Stimulated activated CD8-positive, alpha-beta memory T cell treated with anti-CD3 and anti-CD28 coated beads, Interleukin-4, amount 100 ng/mL, for 24 hours (primary cell): Measurements from ENCODE around the gene DNAH10.
"Not testable (repeated sequence)": the region's sequence is repeated elsewhere in the genome, so short reads cannot be mapped to it uniquely, and the experiment has no call there.

Source experiments
- DNase-seq: peaks from one replicate; pipeline ENCODE4 v3.0.0-alpha.2; 2020; ENCODE audit warnings: low read depth

Gene DNAH10

DNA sequence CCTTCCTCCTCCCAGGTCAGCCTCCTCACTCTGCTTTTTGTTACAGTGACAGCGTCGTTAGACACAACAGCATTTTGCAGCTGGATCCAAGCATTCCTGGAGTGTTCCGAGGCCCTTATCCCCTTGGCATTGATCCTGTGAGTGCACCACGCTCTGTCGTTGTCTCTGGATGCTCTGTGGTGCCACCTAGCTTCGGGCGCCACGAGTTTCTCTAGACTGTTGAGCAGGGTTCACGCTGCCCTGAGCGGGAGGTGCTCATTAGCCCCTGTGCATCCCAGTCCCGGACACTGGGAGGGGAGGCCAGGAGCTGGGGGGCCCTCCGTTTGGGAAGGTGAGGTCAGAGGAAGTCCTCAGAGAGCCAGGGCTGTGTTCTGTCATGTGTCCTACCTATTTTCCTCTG, 17.3 kb upstream of the DNAH10 start:
- no peak for DNase-seq

DNA sequence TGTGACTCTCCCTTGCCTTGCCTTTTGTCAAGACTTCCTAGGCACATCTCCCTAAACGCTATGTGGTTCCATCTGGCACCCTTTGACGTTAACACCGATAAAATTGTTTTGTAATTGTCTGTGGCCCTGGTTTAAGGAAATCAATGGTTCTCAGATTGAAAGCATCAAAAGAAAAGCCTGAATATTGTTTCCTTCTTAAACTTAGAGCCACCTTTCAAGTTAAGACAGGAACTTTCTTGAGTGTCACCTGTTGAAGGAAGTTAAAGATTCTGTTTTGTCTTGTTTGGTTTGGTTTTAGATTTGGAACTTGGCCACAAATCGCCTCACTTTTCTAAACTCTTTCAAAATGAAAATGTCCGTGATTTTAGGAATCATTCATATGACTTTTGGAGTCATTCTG, 14.8 kb upstream of the DNAH10 start:
- DNase-seq = no peak

DNA sequence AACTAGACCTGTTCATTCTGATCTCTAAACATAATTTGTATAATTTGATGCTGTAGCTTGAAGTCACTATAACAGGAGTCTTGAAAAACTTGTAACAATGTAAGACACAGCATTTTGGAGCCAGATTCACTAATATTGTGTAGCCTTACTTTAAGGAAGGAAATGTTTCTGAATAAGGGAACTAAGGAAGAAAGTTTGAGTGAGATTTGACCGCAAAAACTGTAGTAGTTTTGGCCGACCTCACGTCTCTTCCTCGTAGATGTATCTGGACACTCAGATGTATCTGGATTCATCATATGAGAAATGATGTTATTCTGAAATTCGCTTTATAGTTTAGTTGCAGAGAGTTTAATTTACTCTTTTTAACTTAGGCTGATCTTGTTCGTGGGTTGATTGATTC, 13.9 kb upstream of the DNAH10 start:
- no peak for DNase-seq

DNA sequence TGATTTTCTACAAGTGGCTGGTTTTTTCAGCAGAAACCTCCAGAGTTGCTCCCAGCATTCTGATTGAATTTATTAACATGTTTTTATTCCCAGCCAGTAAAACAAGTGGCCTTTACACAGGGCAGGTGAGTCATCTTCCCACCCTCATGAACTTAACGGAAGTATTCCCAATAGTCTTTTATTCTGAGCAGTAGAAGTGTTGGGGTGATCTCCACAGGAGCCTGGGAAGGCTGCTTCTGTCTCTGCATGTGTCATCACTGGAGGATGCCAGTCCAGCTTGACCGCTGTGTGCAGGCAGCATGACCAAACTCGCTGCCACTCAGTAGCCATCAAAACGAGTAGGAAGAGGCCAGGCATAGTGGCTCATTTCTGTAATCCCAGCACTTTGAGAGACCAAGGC, 13.4 kb upstream of the DNAH10 start:
- no peak for DNase-seq

DNA sequence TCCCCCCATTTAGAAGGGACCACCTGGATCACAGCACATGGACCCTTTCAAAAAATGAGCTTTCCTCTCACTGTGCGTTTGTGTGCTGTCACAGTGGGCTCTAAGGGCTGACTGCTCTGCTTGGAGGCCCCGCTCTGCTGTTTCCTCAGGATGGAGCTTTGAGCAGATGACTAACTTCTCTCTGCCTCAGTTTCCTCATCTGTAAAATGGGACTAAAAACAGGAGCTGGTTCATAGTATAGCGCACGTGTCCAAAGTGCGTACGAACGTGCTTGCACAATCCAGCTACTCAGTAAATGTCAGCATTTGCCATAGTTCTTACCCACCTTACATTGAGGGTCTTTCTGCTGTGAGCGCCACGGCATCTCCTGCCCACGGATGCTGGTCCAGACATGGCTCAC, 12.7 kb upstream of the DNAH10 start:
- DNase-seq = no peak

DNA sequence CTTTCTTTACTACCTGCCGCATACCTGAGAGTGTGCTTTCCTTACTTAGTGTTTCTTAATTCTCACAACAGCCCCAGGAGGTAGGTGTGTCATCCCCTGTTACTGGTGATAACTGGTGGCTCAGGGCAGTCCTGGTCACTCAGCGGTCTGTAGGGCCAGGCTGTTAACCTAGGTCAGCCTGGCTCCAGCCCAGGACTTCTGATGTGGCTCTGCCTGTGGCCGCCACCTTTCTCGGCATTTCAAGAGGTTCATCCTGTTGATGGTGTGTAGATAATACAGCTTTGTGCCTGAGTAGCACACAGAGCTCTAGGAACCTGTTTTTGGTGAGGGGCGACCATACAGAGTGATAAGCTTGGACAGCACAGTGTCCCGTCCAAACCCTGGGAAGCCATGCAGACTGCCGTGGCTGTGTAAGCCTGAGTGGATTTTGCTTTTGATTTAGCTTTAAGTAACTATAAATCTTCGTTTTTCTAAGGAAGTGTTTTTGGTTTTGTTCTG, 11.9 kb upstream of the DNAH10 start:
- no peak for DNase-seq

DNA sequence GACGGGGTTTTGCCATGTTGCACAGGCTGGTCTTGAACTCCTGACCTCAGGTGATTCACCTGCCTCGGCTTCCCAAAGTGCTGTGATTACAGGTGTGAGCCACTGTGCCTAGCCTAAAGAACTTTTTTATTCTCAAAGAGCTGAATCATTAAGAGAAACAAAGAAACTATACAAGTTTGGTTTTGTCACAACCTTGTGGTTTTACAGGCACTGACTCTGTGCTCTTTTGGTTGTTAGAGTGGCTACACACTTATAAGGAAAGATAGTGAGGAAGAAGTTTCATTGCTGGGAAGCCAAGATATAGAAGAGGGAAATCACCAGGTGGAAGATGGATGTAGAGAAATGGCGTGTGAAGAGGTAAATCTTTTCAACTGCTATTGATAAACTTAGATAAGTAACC, 10.1 kb upstream of the DNAH10 start:
- no peak for DNase-seq

DNA sequence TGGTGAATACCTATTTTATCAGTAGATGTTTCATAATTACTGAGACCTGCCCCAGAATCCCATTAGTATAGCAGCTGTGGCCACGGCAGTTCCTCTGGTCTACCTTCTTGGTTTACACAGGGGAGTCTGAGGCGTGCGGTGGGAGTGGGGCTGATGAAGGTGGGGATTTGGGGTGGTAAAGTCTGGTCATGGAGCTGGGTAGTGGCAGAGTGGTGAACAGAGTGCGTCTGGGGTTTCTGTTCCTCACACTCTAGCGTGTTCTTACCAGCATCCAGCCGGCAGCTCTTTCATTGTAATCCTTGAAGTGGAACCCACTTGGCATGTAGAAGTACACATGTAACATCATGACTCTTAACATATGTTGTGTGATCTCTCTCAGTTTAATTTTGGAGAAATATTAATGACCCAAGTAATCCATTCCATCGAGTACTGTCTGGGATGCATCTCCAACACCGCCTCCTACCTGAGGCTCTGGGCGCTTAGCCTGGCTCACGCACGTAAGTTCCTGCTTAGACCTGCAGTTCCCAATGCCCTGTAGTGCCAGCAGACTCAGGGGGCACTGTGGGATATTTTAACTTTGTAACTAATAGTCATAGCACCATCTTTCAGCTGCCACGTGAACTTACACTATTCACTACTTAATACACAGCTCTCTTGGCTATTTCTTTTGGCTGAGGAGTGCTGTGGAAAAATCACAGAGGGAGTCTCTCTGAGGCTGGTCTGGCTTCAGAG, 7.9 kb upstream of the DNAH10 start:
- DNase-seq = no peak

DNA sequence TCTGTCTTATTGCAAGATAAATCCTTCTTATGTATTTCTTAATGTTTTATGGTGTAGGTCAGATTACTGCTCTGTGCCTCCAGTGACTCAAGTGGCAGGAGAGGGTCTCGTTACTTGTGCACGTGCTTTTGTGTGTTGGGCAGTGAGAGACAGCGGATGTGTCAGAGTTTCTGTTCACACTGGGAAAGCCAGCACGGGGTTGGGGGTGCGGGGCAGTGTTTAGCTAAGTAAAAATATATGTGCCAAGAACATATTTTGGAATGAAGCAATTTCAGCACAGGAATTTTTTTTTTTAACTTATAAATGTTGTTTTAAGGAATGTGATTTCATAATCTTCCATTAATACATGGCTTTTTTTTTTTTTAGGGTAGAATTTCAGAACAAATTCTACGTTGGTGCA, 4.5 kb upstream of the DNAH10 start:
- no peak for DNase-seq

DNA sequence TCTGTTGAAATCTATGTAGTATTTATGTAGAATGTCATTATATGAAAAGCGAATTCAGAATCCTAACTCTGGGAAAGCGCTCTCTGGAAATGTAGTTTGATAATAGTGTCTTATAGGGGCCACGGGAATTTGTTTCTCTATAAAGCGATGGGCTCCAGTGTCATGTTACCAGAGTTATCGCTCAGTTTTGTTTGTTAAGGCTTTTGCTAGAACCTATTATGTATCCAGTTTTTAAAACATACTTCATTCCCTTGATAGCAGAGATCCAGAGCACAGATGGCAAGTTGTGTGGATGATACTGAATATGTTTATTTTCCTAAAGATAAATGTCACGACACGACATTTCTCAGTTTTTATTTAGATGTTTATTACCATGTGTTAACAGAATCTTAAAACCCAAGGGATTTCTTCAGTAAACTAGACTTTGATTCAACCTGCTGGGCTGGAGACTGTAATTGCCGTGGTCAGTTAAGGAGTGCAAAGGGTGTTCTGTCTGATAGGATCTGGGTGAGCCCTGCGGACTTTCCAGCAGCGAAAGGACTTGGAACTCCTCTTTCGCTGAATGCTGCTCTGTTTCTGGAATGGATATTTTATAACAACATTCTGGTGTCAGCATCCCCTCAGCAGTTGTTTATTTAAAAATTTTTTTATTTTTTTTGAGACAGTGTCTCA, 1.7 kb upstream of the DNAH10 start:
- DNase-seq = no peak

DNA sequence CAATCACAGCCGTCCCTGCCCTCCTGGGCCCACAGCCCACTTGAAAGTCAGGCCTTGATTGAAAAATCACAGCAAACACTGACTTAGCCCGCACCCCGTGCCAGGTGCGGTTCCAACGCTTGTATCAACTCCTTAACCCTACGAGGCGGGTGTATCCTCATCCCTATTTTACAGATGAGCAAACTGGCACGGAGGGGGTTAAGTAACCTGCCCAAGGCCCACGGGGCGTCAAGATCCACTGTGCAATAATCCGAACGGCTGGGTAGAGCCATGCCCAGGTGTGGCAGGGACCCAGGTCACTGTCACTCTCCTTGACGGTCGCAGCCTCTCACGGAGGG, 583 bp downstream of the DNAH10 start:
- DNase-seq = no peak

DNA sequence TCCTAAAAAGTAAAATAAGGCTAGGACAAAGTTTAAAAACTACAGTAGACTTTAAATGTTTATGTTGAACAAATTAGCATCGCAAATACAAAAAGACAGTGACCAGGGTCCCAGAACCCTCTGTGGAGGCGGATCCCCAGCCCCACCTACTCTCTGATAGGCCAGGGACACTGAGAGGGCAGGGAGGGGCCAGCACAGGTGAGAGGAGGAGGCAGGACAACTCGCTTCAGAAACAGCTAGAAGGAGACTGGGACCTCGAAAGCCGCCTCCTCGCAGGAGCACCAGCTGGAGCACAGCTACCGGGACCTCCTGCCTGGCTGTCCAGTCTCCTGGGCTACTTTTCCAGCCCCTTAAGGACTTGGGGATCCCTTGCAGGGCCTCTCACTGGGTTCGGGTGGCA, 992 bp downstream of the DNAH10 start:
- DNase-seq = no peak

DNA sequence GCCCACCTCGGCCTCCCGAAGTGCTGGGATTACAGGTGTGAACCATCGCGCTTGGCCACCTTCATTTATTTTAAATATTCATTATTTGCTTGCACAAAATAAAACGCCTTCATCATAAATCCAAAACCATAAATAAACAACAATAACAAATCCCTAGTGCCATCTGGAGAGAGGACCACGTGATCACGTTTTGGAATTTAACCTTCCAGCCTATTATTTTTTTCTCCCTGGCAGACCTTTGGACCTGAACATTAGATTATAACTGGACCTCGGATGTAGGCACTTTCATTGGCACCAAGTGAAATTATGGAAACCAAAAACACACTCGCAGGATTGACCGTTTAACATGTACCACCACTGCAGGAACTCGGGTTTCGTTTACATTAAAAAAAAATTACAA, 2.0 kb downstream of the DNAH10 start:
- no peak for DNase-seq

DNA sequence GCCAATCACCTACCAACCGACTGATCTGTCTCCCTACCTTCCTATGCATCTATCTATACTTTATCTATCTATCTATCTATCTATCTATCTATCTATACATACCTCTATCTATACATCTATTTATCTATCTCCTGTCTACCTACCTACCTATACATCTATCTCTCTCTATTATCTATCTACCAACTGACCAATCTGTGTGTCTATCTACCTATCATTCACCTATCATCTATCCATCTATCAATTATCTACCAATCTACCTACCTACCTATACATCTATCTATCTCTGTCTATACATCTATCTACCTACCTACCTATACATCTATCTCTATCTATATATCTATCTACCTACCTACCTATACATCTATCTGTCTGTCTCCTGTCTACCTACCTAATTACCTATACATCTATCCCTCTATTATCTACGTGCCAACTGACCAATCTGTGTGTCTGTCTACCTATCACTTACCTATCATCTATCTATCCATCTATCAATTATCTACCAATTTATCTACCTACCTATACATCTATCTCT, 3.5 kb downstream of the DNAH10 start:
- no peak for DNase-seq

DNA sequence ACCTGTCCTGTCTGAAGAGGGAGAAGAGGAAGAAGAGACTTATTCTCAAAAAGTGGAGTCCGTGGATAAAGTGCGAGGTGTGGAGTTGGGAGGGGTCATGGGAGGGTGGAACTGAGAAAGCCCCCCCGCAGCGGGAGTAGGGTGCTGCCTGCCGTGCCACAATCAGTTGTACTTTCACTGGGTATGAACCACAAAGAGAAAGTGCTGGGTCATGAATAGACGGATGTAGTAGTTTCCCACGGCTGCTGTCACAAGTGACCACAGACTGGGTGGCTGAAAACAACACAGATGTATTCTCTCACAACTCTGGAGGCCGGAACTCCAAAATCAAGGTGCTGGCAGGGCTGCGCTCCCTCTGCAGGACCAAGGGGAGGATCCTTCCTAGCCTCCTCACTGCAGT, 5.5 kb downstream of the DNAH10 start:
- DNase-seq = no peak

DNA sequence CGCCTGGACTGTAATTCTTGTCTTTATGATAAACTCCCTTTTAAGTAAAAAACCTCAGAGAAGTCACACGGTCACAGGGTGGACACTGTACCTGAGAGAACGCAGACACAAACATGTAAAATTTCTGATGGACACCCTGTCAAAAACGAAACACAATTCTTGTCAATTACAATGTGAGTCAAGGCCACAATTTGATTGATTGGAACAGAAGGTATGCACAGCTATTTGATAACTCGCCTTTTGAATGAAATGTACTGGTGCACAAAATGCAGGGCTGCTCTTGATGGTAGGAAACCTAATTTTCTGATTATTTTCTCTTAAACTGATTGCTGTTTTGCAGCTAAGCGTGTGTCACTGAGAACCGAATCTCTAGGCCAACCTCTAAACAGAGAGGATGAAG, 9.2 kb downstream of the DNAH10 start:
- no peak for DNase-seq

DNA sequence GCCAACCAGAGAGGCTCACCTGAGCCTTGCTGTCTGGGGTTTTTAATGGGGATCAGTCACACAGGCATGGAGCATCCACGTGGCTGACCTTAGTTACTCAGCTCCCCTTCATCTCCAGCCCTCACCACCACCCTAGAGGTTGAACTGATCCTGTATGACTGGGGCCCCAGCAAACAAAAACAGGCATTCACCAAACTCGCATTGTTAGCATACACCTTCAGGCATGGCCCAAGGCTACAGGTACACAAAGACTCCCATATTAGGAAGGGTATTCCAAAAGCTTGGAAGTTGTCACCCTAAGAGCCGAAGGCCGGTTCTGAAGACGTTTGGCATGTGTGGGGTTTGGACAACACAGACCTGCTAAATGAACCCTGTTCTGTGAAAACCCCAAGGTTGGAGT, 10.0 kb downstream of the DNAH10 start:
- no peak for DNase-seq

DNA sequence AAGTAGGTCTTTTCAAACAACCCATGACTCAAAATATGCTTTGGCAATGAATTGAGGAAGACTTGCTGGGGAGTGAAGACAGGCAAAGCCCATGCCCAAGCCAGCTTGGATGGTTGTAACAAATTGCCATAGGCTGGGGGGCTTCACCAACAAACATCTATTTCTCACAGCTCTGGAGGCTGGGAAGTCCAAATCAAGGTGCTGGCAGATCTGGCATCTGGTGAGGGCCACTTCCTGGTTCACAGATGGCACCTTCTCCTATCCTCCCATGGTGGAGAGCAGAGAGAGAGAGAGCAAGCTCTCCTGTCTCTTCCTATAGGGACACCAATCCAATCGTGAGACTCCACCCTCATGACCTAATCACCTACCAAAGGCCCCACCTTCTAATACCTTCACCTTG, 11.3 kb downstream of the DNAH10 start:
- DNase-seq = no peak

DNA sequence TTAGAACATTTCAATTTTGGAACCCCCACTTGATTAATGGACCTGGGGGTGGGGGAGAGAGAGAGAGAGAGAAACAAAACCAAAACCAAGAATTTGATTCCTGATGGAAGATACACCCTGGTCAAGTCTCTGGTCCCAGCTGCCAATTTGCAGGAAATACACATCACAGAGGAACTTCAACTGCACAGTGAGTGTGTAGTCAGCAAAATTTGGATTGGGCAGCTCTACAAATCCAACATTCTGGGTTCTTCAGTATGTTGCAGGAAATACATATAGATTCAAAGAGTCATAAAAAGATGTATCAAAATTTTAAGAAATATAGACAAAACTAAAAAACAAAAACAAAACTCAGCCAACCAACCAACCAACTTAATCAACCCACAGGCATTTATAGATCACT, 17.4 kb downstream of the DNAH10 start:
- DNase-seq = no peak

DNA sequence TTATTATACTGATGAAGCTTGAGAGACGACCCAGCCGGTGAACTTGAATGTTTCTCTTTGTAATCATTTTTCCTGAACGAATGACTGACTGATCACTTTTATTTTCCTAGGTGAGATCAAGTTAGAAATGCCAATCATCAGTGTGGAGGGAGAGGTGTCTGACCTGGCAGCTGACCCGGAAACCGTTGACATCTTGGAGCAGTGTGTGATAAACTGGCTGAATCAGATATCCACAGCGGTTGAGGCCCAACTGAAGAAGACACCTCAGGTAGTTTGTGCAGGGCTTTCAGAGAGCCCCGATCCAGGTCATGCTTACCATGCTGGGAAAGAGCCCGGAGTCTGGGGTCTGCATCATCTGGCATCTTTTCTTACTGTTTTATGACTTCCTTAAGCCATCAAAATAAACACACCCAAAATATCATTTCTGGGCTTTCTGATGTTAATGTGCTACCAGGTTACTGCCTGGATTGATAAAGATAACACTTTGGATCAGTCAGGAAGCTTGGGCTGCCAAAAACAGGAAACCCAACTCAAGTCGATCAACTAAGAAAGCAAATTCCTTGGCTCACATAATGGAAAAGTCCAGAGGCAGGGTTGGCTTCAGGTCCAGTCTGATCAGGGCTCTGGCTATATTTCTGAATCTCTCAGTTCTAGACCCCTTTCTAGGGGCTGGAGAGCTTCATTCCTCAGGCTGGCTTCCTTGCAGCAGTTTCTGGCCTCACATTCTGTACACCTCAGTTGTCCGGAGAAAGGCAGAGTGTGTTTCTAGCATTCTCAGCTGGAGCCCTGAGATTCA, 21.1 kb downstream of the DNAH10 start:
- DNase-seq = no peak

DNA sequence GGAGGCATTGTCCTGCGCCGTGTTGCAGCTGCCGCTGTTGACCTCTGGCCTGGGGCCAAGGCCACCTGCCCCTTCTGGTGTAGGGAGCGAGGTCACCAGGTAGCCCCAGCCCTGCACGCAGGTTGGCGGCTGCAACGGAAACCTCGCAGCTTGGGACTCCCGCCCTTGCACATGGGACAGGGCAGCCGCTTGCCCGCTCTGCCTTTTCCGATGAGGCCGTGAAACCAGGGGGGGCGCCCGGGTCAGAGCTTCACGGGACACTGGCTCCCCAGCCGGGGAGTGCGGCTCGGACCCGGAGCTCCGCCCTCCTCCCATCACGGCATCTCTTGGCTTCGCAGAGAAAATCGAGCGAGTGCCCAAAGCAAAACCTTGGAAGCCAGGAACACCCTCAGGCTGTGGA, 25.4 kb downstream of the DNAH10 start:
- no peak for DNase-seq

DNA sequence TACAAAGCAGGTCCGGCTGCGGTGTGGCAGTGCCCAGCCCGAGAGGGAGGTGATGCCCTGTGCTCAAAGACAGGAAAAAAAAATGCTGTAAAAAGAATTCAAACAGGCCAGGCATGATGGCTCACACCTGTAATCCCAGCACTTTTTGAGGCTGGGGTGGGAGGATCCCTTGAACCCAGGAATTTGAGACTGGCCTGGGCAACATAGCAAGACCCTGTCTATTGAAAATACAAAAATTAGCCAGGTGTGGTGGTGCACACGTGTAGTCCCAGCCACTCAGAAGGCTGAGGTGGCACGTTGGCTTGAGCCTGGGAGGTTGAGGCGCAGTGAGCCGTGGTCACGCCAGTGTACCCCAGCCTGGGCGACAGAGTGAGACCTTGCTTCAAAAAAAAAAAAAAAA, 26.4 kb downstream of the DNAH10 start:
- no peak for DNase-seq

DNA sequence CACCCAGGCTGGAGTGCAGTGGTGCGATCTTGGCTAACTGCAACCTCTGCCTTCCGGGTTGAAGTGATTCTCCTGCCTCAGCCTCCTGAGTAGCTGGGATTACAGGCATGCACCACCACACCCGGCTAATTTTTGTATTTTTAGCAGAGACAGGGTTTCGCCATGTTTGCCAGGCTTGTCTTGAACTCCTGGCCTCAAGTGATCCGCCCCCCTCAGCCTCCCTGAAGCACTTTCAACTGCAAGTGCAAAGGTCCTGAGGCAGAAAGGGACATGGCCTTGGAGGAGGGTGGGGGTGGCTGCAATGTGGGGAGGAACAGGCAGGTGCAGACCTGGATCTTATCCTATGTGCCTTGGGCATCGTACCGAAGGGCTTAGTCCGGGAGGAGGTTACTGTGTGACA, 27.3 kb downstream of the DNAH10 start:
- DNase-seq = not testable (repeated sequence)
